Measurements from ENCODE around the gene WWOX. TPM values are rescaled to one million over a fixed set of nuclear protein-coding genes. Genes with fewer than 3 reads are reported as not detected.

WWOX gene
- total RNA-seq, 2 experiments from 2014 or later, result 19.9 to 29.4 TPM

GRCh38 chr16:78146807-78147206, 47.4 kb downstream of the WWOX start:
- DNase-seq, result no peak
- CTCF ChIA-PET, result interaction anchor here (1.3 kb wide), 1 partner anchor 11 kb away, joined by 3 read pairs; no protein-coding TSS in a partner anchor
- H3K4me3 Mint-ChIP-seq, result no peak overlapping the region
- H3K9me3 Mint-ChIP-seq (ENCODE audit: low read depth), result no peaks in the 10 kb centered on the region
- intact Hi-C loops (cut with DNase I, micrococcal nuclease), result no loop called here
- POLR2A ChIA-PET, result no interaction called here
- no peaks in the 10 kb centered on the region for H3K27me3 Mint-ChIP-seq
- H3K4me1 Mint-ChIP-seq, result no peaks in the 10 kb centered on the region
- no peaks in the 10 kb centered on the region for H3K36me3 Mint-ChIP-seq (ENCODE audit: low read depth)
- H3K27ac Mint-ChIP-seq, result no peak overlapping the region
- no peak for ATAC-seq

GRCh38 chr16:78147911-78148401, 48.5 kb downstream of the WWOX start:
- Mint-ChIP-seq H3K9me3 (ENCODE audit: low read depth) (no peaks in the 10 kb centered on the region), H3K27me3 (no peaks in the 10 kb centered on the region), H3K4me3 (no peak overlapping the region), H3K4me1 (no peaks in the 10 kb centered on the region), H3K36me3 (ENCODE audit: low read depth) (no peaks in the 10 kb centered on the region), H3K27ac (no peak overlapping the region)
- intact Hi-C loops (cut with DNase I, micrococcal nuclease), result no loop called here
- DNase-seq, result no peak
- CTCF ChIA-PET, result no interaction called here
- no peak for ATAC-seq
- POLR2A ChIA-PET, result no interaction called here

GRCh38 chr16:78150233-78150632, 50.8 kb downstream of the WWOX start:
- Mint-ChIP-seq H3K9me3 (ENCODE audit: low read depth) (no peaks in the 10 kb centered on the region), H3K27me3 (no peaks in the 10 kb centered on the region)
- CTCF ChIA-PET, result no interaction called here

GRCh38 chr16:78154729-78155461, 55.4 kb downstream of the WWOX start:
- ATAC-seq, result no peak
- H3K4me3 Mint-ChIP-seq, result no peak overlapping the region
- intact Hi-C loops (cut with DNase I, micrococcal nuclease), result no loop called here
- H3K36me3 Mint-ChIP-seq (ENCODE audit: low read depth), result peaks cover 6% of the 10 kb centered on the region
- no peaks in the 10 kb centered on the region for H3K4me1 Mint-ChIP-seq
- no peak overlapping the region for H3K27ac Mint-ChIP-seq
- ChIA-PET CTCF (no interaction called here), POLR2A (no interaction called here)
- no peaks in the 10 kb centered on the region for H3K27me3 Mint-ChIP-seq
- H3K9me3 Mint-ChIP-seq (ENCODE audit: low read depth), result peaks cover 3% of the 10 kb centered on the region
- no peak for DNase-seq

More at GRCh38 chr16:78150233-78150632, 50.8 kb downstream of the WWOX start:
- intact Hi-C loops (cut with DNase I, micrococcal nuclease), result no loop called here
- Mint-ChIP-seq H3K36me3 (ENCODE audit: low read depth) (no peaks in the 10 kb centered on the region), H3K4me3 (no peak overlapping the region), H3K27ac (no peak overlapping the region), H3K4me1 (no peaks in the 10 kb centered on the region)
- ATAC-seq (no peak), DNase-seq (no peak)
- POLR2A ChIA-PET, result no interaction called here

GRCh38 chr16:78155791-78156345, 56.4 kb downstream of the WWOX start:
- DNase-seq (no peak), ATAC-seq (no peak)
- Mint-ChIP-seq H3K27ac (no peak overlapping the region), H3K4me3 (no peak overlapping the region), H3K27me3 (no peaks in the 10 kb centered on the region), H3K4me1 (no peaks in the 10 kb centered on the region), H3K9me3 (ENCODE audit: low read depth) (peaks cover 3% of the 10 kb centered on the region), H3K36me3 (ENCODE audit: low read depth) (peaks cover 6% of the 10 kb centered on the region)
- ChIA-PET CTCF (interaction anchor here (0.8 to 1.0 kb wide), 2 partner anchors 9 to 24 kb away, joined by 3 read pairs; no protein-coding TSS in a partner anchor), POLR2A (no interaction called here)
- intact Hi-C loops (cut with DNase I, micrococcal nuclease), result no loop called here

- Mint-ChIP-seq H3K27me3 (no peaks in the 10 kb centered on the region), H3K4me3 (no peak overlapping the region), H3K36me3 (ENCODE audit: low read depth) (peaks cover 24% of the 10 kb centered on the region), H3K4me1 (no peaks in the 10 kb centered on the region), H3K9me3 (ENCODE audit: low read depth) (peaks cover 3% of the 10 kb centered on the region), H3K27ac (no peak overlapping the region)
- intact Hi-C loops (cut with DNase I, micrococcal nuclease), result no loop called here
- ATAC-seq (no peak), DNase-seq (no peak)
- CTCF ChIA-PET, result no interaction called here
- POLR2A ChIA-PET, result no interaction called here
Measured at GRCh38 chr16:78161023-78161729, 61.7 kb downstream of the WWOX start.

- CTCF ChIA-PET, result no interaction called here
- no peaks in the 10 kb centered on the region for H3K9me3 Mint-ChIP-seq (ENCODE audit: low read depth)
- no peak for ATAC-seq
- H3K36me3 Mint-ChIP-seq (ENCODE audit: low read depth), result peaks cover 29% of the 10 kb centered on the region
- intact Hi-C loops (cut with DNase I, micrococcal nuclease), result no loop called here
- H3K27ac Mint-ChIP-seq, result no peak overlapping the region
- no peaks in the 10 kb centered on the region for H3K4me1 Mint-ChIP-seq
- POLR2A ChIA-PET, result no interaction called here
- no peak overlapping the region for H3K4me3 Mint-ChIP-seq
- H3K27me3 Mint-ChIP-seq, result no peaks in the 10 kb centered on the region
- no peak for DNase-seq
Measured at GRCh38 chr16:78163772-78164670, 64.6 kb downstream of the WWOX start.

GRCh38 chr16:78170494-78170933, 71.1 kb downstream of the WWOX start:
- intact Hi-C loops (cut with DNase I, micrococcal nuclease), result no loop called here
- Mint-ChIP-seq H3K27me3 (no peaks in the 10 kb centered on the region), H3K36me3 (ENCODE audit: low read depth) (peaks cover 23% of the 10 kb centered on the region), H3K4me1 (no peaks in the 10 kb centered on the region), H3K27ac (no peak overlapping the region), H3K4me3 (no peak overlapping the region), H3K9me3 (ENCODE audit: low read depth) (no peaks in the 10 kb centered on the region)
- ATAC-seq (no peak), DNase-seq (no peak)
- POLR2A ChIA-PET, result no interaction called here
- CTCF ChIA-PET, result interaction anchor here (1.4 kb wide), 1 partner anchor 15 kb away, joined by 3 read pairs; no protein-coding TSS in a partner anchor

- Mint-ChIP-seq H3K4me3 (no peak overlapping the region), H3K36me3 (ENCODE audit: low read depth) (peaks cover 7% of the 10 kb centered on the region), H3K4me1 (no peaks in the 10 kb centered on the region), H3K27ac (no peak overlapping the region), H3K27me3 (no peaks in the 10 kb centered on the region), H3K9me3 (ENCODE audit: low read depth) (no peaks in the 10 kb centered on the region)
- no peak for DNase-seq
- intact Hi-C loops (cut with DNase I, micrococcal nuclease), result no loop called here
- CTCF ChIA-PET, result no interaction called here
- POLR2A ChIA-PET, result no interaction called here
- no peak for ATAC-seq
Measured at GRCh38 chr16:78175287-78175686, 75.8 kb downstream of the WWOX start.

GRCh38 chr16:78176435-78176834, 77.0 kb downstream of the WWOX start:
- ChIA-PET POLR2A (no interaction called here), CTCF (interaction anchor here (0.6 kb wide), 1 partner anchor 9 kb away, joined by 3 read pairs; no protein-coding TSS in a partner anchor)
- ATAC-seq (no peak), DNase-seq (no peak)
- Mint-ChIP-seq H3K9me3 (ENCODE audit: low read depth) (no peaks in the 10 kb centered on the region), H3K4me1 (no peaks in the 10 kb centered on the region), H3K27me3 (no peaks in the 10 kb centered on the region), H3K36me3 (ENCODE audit: low read depth) (peaks cover 7% of the 10 kb centered on the region), H3K4me3 (no peak overlapping the region), H3K27ac (no peak overlapping the region)
- intact Hi-C loops (cut with DNase I, micrococcal nuclease), result no loop called here

- ATAC-seq (no peak), DNase-seq (no peak)
- intact Hi-C loops (cut with DNase I, micrococcal nuclease), result no loop called here
- no peaks in the 10 kb centered on the region for H3K4me1 Mint-ChIP-seq
- POLR2A ChIA-PET, result no interaction called here
- H3K9me3 Mint-ChIP-seq (ENCODE audit: low read depth), result no peaks in the 10 kb centered on the region
- peaks cover 7% of the 10 kb centered on the region for H3K36me3 Mint-ChIP-seq (ENCODE audit: low read depth)
- H3K4me3 Mint-ChIP-seq, result no peak overlapping the region
- no peak overlapping the region for H3K27ac Mint-ChIP-seq
- H3K27me3 Mint-ChIP-seq, result no peaks in the 10 kb centered on the region
- CTCF ChIA-PET, result no interaction called here
Measured at GRCh38 chr16:78177218-78177617, 77.8 kb downstream of the WWOX start.
